GM12865 (cell line): ENCODE results near the gene CALML3.

ENCODE experiments used
- DNase-seq: peaks from one replicate; pipeline ENCODE4 v3.0.0; 2010; ENCODE audit warnings: low read depth
- H3K4me3 ChIP-seq: 2 replicates; pipeline ENCODE4 v1.5.1; 2011; ENCODE audit warnings: mild to moderate bottlenecking, low read depth, low read length, control low read depth
- CTCF ChIP-seq: IDR thresholded peaks from 2 replicates; pipeline ENCODE4 v1.5.1; 2011; ENCODE audit warnings: low read length, control low read depth, low read depth, inconsistent platforms; ENCODE audit not compliant: insufficient read depth; ENCODE audit errors: missing control alignments

CALML3 gene

GRCh38 chr10:5492929-5493576 is 31.7 kb upstream of the CALML3 start:
- TF ChIP-seq CTCF, result no peak
- DNase-seq, result no peak
- H3K4me3 ChIP-seq, result no peak overlapping the region

- no peak overlapping the region for H3K4me3 ChIP-seq
- TF ChIP-seq CTCF, result no peak
- no peak for DNase-seq
These were observed 31.1 kb upstream of the CALML3 start for GRCh38 chr10:5493691-5494090.

GRCh38 chr10:5494611-5495010 is 30.1 kb upstream of the CALML3 start:
- H3K4me3 ChIP-seq, result no peak overlapping the region
- no peak for DNase-seq
- no peak for TF ChIP-seq CTCF

GRCh38 chr10:5496261-5497250 is 28.2 kb upstream of the CALML3 start:
- no peak overlapping the region for H3K4me3 ChIP-seq
- no peak for DNase-seq
- TF ChIP-seq CTCF, result no peak

- no peak for TF ChIP-seq CTCF
- no peak for DNase-seq
- no peak overlapping the region for H3K4me3 ChIP-seq
These were observed 27.5 kb upstream of the CALML3 start for GRCh38 chr10:5497289-5497688.

GRCh38 chr10:5497948-5498730 is 26.6 kb upstream of the CALML3 start:
- no peak for TF ChIP-seq CTCF
- H3K4me3 ChIP-seq, result no peak overlapping the region

More at GRCh38 chr10:5497948-5498730, 26.6 kb upstream of the CALML3 start:
- DNase-seq, result no peak
